Keratinocyte (primary cell): ENCODE data around the gene ZNF648.

Experiments
- CTCF ChIP-seq, 3 experiments: IDR thresholded peaks in 1 of 3; conservative IDR thresholded peaks in 1 of 3; optimal IDR thresholded peaks in 1 of 3; 2 replicates in 2 of 3; 3 replicates in 1 of 3; pipeline versions ENCODE3 to v1.5.1; 2011; ENCODE audit warnings: low read length in 3 of 3, mild to moderate bottlenecking in 3 of 3, moderate library complexity in 2 of 3, control low read depth in 1 of 3, inconsistent platforms in 1 of 3; ENCODE audit not compliant: insufficient read depth in 2 of 3; ENCODE audit errors: extremely low read depth in 1 of 3
- EZH2 ChIP-seq: IDR thresholded peaks from one replicate; pipeline ENCODE4 v1.6.1; 2012; ENCODE audit warnings: inconsistent platforms, mild to moderate bottlenecking, low read length, moderate library complexity

GRCh38 chr1:182064611-182065010 is 3.1 kb upstream of the ZNF648 start:
- TF ChIP-seq CTCF (optimal IDR thresholded peaks at IDR 0.05 in 1 of 3, IDR thresholded peaks at IDR 0.05 in 1 of 3, conservative IDR thresholded peaks at IDR 0.05 in 1 of 3; ENCODE audit: extremely low read depth in 1 of 3, insufficient read depth in 2 of 3, low read length in 3 of 3), result no peak
- TF ChIP-seq EZH2, result no peak
